ENCODE data around the gene SLC7A8. TPM values are rescaled to one million over a fixed set of nuclear protein-coding genes. Genes with fewer than 3 reads are reported as not detected.
"Not testable (repeated sequence)": the region's sequence is repeated elsewhere in the genome, so short reads cannot be mapped to it uniquely, and the experiment has no call there.

The SLC7A8 gene
- total RNA-seq, 2 experiments from 2014 or later, result 0.73 to 0.80 TPM

- Mint-ChIP-seq H3K27ac (no peak overlapping the region), H3K4me1 (ENCODE audit: low read depth) (no peaks in the 10 kb centered on the region), H3K36me3 (ENCODE audit: low read depth) (no peaks in the 10 kb centered on the region), H3K9me3 (no peaks in the 10 kb centered on the region), H3K4me3 (no peak overlapping the region), H3K27me3 (peaks cover 5% of the 10 kb centered on the region)
- DNase-seq (no peak), ATAC-seq (ENCODE audit: poor library complexity) (no peak)
- intact Hi-C loops (cut with DNase I, micrococcal nuclease), result no loop called here
- H3K9me3 ChIP-seq (ENCODE audit: control insufficient read depth in 1 of 2, insufficient read depth in 1 of 2, low read length in 2 of 2), result no peaks in the 10 kb centered on the region
- POLR2A ChIA-PET, result no interaction called here
- H3K4me1 ChIP-seq (ENCODE audit: insufficient read depth, low read length), result no peaks in the 10 kb centered on the region
- H3K27ac ChIP-seq (ENCODE audit: low read depth in 1 of 2, low read length in 2 of 2), result no peak overlapping the region
- CTCF ChIA-PET, result interaction anchor here (0.7 kb wide), 1 partner anchor 22 kb away, joined by 3 read pairs; no protein-coding TSS in a partner anchor
- no peaks in the 10 kb centered on the region for H3K36me3 ChIP-seq (ENCODE audit: insufficient read depth, low read length)
- H3K4me3 ChIP-seq (ENCODE audit: low read length), result no peak overlapping the region
- H3K27me3 ChIP-seq (ENCODE audit: control insufficient read depth in 1 of 2, insufficient read depth in 2 of 2, low read length in 2 of 2), result no peaks in the 10 kb centered on the region
- TF ChIP-seq, protein P1, sequence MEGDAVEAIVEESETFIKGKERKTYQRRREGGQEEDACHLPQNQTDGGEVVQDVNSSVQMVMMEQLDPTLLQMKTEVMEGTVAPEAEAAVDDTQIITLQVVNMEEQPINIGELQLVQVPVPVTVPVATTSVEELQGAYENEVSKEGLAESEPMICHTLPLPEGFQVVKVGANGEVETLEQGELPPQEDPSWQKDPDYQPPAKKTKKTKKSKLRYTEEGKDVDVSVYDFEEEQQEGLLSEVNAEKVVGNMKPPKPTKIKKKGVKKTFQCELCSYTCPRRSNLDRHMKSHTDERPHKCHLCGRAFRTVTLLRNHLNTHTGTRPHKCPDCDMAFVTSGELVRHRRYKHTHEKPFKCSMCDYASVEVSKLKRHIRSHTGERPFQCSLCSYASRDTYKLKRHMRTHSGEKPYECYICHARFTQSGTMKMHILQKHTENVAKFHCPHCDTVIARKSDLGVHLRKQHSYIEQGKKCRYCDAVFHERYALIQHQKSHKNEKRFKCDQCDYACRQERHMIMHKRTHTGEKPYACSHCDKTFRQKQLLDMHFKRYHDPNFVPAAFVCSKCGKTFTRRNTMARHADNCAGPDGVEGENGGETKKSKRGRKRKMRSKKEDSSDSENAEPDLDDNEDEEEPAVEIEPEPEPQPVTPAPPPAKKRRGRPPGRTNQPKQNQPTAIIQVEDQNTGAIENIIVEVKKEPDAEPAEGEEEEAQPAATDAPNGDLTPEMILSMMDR (IDR thresholded peaks at IDR 0.05), result no peak
Measured at GRCh38 chr14:23202001-23202400, 18.5 kb upstream of the SLC7A8 start.

- intact Hi-C loops (cut with DNase I, micrococcal nuclease); H3K4me1 Mint-ChIP-seq (ENCODE audit: low read depth); H3K9me3 Mint-ChIP-seq; H3K27me3 ChIP-seq (ENCODE audit: control insufficient read depth in 1 of 2, insufficient read depth in 2 of 2, low read length in 2 of 2); H3K36me3 ChIP-seq (ENCODE audit: insufficient read depth, low read length); H3K36me3 Mint-ChIP-seq (ENCODE audit: low read depth); H3K27ac Mint-ChIP-seq; H3K4me1 ChIP-seq (ENCODE audit: insufficient read depth, low read length); H3K9me3 ChIP-seq (ENCODE audit: control insufficient read depth in 1 of 2, insufficient read depth in 1 of 2, low read length in 2 of 2); H3K27me3 Mint-ChIP-seq; CTCF ChIA-PET; H3K4me3 ChIP-seq (ENCODE audit: low read length); H3K4me3 Mint-ChIP-seq; DNase-seq; POLR2A ChIA-PET; H3K27ac ChIP-seq (ENCODE audit: low read depth in 1 of 2, low read length in 2 of 2); ATAC-seq (ENCODE audit: poor library complexity): not testable (repeated sequence)
Measured at GRCh38 chr14:23199141-23199540, 15.7 kb upstream of the SLC7A8 start.

DNA sequence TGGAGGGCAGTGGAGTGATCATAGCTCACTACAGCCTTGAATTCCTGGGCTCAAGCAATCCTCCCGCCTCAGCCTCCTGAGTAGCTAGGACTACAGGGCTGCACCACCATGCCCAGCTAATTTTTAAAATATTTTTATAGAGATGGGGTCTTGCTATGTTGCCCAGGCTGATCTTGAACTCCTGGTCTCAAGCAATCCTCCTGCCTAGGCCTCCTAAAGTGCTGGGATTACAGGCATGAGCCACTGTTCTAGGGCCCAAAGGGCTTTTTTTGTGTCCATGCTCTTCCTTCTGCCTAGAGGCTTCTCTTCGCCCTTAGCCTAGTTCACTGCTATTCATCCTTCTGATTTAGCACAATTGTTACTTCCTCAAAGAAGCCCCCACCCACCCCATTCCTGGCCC, 13.0 kb upstream of the SLC7A8 start:
- H3K36me3 ChIP-seq (ENCODE audit: insufficient read depth, low read length); H3K27me3 Mint-ChIP-seq; H3K27me3 ChIP-seq (ENCODE audit: control insufficient read depth in 1 of 2, insufficient read depth in 2 of 2, low read length in 2 of 2); H3K4me3 ChIP-seq (ENCODE audit: low read length); intact Hi-C loops (cut with DNase I, micrococcal nuclease); H3K4me1 Mint-ChIP-seq (ENCODE audit: low read depth); H3K9me3 ChIP-seq (ENCODE audit: control insufficient read depth in 1 of 2, insufficient read depth in 1 of 2, low read length in 2 of 2); POLR2A ChIA-PET; CTCF ChIA-PET; H3K9me3 Mint-ChIP-seq; H3K4me1 ChIP-seq (ENCODE audit: insufficient read depth, low read length); H3K36me3 Mint-ChIP-seq (ENCODE audit: low read depth); H3K4me3 Mint-ChIP-seq; H3K27ac ChIP-seq (ENCODE audit: low read depth in 1 of 2, low read length in 2 of 2); DNase-seq; ATAC-seq (ENCODE audit: poor library complexity); H3K27ac Mint-ChIP-seq: not testable (repeated sequence)

GRCh38 chr14:23195552-23196101, 12.2 kb upstream of the SLC7A8 start:
- Mint-ChIP-seq H3K27me3 (peaks cover 3% of the 10 kb centered on the region), H3K27ac (no peak overlapping the region), H3K4me3 (no peak overlapping the region), H3K36me3 (ENCODE audit: low read depth) (no peaks in the 10 kb centered on the region), H3K9me3 (no peaks in the 10 kb centered on the region), H3K4me1 (ENCODE audit: low read depth) (no peaks in the 10 kb centered on the region)
- Histone ChIP-seq H3K36me3 (ENCODE audit: insufficient read depth, low read length) (no peaks in the 10 kb centered on the region), H3K27ac (ENCODE audit: low read depth in 1 of 2, low read length in 2 of 2) (no peak overlapping the region), H3K27me3 (ENCODE audit: control insufficient read depth in 1 of 2, insufficient read depth in 2 of 2, low read length in 2 of 2) (no peaks in the 10 kb centered on the region), H3K9me3 (ENCODE audit: control insufficient read depth in 1 of 2, insufficient read depth in 1 of 2, low read length in 2 of 2) (no peaks in the 10 kb centered on the region), H3K4me3 (ENCODE audit: low read length) (no peak overlapping the region), H3K4me1 (ENCODE audit: insufficient read depth, low read length) (no peaks in the 10 kb centered on the region)
- intact Hi-C loops (cut with DNase I, micrococcal nuclease), result no loop called here
- no peak for ATAC-seq (ENCODE audit: poor library complexity)
- ChIA-PET CTCF (no interaction called here), POLR2A (no interaction called here)
- DNase-seq, result no peak
- TF ChIP-seq, protein P1 (IDR thresholded peaks at IDR 0.05), result no peak
